ENCODE data around the gene MOB3A.

DNA sequence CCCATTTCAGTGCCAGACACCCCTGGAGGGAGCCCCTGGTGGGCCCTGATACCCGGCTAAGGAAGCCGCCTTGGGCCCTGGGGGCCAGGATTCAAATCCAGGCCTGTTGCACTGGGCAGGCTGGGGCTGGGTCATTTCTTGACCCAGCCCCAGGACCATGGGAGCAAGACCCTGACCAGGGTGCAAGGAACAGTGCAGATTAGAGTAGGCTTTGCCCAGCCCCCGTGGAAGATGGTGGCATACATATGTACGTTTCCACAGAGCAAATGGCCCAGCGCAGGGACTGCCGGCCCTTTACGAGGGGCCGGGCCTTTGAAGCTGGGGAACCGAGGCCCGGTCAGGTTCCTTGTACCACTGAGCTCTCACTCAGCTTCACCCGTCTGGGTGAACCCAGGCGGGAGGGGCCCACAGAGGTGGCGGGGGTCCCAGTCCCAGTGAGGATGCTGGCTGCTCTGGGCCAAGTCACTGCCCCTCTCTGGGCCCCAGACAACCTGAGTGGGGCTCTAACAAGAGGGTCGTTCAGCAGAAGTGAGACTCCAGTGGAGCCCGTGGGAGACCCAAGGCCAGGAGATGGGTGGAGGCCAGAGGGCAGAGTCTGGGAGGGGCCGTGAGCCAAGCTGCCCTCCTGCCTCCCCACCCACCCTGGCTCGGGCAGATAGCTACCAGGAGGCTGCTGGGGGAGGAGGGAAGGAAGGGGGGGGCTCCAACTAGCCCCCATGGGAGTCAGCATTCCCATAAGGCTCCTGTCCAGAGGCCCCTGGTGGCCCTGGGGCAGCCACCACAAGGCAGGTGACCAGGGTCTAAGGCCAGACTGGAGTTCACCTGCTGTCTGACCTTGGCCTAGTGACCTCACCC is 47.8 kb downstream of the MOB3A start:
- TF ChIP-seq, protein P1, sequence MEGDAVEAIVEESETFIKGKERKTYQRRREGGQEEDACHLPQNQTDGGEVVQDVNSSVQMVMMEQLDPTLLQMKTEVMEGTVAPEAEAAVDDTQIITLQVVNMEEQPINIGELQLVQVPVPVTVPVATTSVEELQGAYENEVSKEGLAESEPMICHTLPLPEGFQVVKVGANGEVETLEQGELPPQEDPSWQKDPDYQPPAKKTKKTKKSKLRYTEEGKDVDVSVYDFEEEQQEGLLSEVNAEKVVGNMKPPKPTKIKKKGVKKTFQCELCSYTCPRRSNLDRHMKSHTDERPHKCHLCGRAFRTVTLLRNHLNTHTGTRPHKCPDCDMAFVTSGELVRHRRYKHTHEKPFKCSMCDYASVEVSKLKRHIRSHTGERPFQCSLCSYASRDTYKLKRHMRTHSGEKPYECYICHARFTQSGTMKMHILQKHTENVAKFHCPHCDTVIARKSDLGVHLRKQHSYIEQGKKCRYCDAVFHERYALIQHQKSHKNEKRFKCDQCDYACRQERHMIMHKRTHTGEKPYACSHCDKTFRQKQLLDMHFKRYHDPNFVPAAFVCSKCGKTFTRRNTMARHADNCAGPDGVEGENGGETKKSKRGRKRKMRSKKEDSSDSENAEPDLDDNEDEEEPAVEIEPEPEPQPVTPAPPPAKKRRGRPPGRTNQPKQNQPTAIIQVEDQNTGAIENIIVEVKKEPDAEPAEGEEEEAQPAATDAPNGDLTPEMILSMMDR (optimal IDR thresholded peaks at IDR 0.05 in 1 of 3, IDR thresholded peaks at IDR 0.05 in 1 of 3, conservative IDR thresholded peaks at IDR 0.05 in 1 of 3; ENCODE audit: extremely low read depth in 1 of 3, insufficient read depth in 2 of 3, low read length in 3 of 3), result no peak
- TF ChIP-seq EZH2 (IDR thresholded peaks at IDR 0.05; ENCODE audit: low read length), result no peak
